22Rv1 (cell line): ENCODE data around the gene NME5.
"Not testable (repeated sequence)": the region's sequence is repeated elsewhere in the genome, so short reads cannot be mapped to it uniquely, and the experiment has no call there.

ENCODE experiments used
- H3K27ac ChIP-seq: fragments of 450-650 bp; 2 replicates; pipeline ENCODE4 v1.5.1; 2017
- CTCF ChIP-seq: fragments of 450-650 bp; IDR thresholded peaks from 2 replicates; pipeline ENCODE4 v1.5.1; 2017; ENCODE audit warnings: mild to moderate bottlenecking
- ZFX ChIP-seq: fragments of 450-650 bp; IDR thresholded peaks from 2 replicates; pipeline ENCODE4 v1.6.1; 2017; ENCODE audit warnings: antibody characterized with exemption, borderline replicate concordance

Gene NME5

GRCh38 chr5:138160706-138161105 lies 21.5 kb upstream of the NME5 start:
- H3K27ac ChIP-seq, result no peak overlapping the region
- no peak for TF ChIP-seq CTCF
- no peak for TF ChIP-seq ZFX

DNA sequence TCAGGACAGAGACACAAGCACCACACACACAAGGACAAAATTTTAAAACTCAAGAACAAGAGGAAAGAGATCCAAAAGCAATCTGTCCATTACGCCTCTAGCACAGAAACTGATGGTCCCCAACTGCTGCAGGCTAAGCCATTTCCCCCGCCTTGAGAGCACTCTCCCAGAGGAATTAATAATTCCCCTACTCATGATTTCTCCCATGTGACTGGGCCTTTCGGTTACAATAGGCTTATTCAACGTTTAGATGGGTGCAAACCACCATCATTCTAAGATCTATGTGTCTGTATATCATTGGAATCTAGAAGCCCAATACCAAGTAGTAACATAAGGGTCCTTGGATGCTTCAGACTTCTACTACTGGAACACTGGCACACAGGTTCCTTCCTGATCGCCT lies 20.4 kb upstream of the NME5 start:
- TF ChIP-seq ZFX (no peak), CTCF (no peak)

DNA sequence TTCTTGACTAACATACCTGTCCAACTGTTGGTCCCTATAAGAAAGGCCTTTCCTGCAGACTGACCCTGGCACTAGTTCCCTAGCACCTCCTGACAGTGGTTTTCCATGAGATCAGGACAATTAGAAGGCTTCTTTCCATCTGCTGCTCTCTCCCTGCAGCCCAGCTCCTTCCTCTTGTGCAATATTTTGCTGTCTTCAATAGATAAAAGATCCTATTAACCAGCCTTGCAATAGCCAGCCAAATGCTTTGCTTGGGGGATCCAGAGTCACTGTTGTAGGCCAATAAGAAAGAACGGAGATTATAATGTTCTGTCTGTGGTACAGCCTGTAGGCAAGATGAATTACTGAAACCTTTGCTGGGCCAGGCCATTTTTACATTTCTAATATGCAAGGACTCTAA lies 18.4 kb upstream of the NME5 start:
- TF ChIP-seq CTCF (no peak), ZFX (no peak)
- no peak overlapping the region for H3K27ac ChIP-seq

More for the DNA sequence above, 20.4 kb upstream of the NME5 start:
- no peak overlapping the region for H3K27ac ChIP-seq

DNA sequence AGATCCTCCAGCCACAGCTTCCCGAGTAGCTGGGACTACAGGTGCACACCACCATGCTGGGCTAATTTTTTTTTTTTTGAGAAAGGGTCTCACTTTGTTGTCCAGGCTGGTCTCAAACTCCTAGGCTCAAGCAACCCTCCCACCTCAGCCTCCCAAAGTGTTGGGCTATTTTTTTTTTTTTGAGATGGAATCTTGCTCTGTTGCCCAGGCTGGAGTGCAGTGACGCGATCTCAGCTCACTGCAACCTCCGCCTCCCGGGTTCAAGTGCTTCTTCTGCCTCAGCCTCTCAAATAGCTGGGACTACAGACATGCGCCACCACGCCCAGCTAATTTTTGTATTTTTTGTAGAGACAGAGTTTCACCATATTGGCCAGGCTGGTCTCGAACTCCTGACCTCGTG lies 16.7 kb upstream of the NME5 start:
- not testable (repeated sequence) for H3K27ac ChIP-seq

DNA sequence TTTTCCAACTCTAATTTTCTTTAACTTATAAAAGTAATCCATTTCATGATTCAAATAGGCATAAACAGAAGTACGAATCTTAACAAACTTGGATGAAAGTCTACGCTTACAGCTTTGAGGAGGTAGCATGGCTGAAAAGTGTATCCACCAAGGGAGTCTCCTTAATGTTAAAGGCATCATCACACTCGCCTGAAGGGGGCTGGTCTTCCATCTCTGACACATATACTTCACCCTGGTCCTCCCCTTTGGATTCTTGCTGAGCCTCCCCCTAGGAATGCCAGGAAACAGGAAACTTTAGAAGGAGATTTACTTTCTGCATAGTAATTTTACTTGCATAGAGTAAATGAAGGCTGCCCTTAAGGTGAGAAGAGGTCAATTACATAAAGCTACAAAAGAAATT lies 10.3 kb upstream of the NME5 start:
- no peak overlapping the region for H3K27ac ChIP-seq
- TF ChIP-seq CTCF (no peak), ZFX (no peak)

- TF ChIP-seq CTCF, result no peak
- no peak for TF ChIP-seq ZFX
Observed at GRCh38 chr5:138148811-138149210, 9.6 kb upstream of the NME5 start.

DNA sequence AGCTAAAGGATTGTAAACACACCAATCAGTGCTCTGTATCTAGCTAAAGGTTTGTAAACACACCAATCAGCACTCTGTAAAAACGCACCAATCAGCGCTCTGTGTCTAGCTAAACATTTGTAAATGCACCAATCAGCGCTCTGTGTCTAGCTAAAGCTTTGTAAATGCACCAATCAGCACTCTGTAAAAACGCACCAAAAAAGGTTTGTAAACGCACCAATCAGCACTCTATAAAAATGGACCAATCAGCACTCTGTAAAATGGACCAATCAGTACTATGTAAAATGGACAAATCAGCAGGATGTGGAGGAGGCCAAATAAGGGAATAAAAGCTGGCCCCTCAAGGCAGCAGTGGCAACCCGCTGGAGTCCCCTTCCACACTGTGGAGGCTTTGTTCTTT lies 4.3 kb upstream of the NME5 start:
- H3K27ac ChIP-seq, result not testable (repeated sequence)

More at GRCh38 chr5:138148811-138149210, 9.6 kb upstream of the NME5 start:
- no peak overlapping the region for H3K27ac ChIP-seq

GRCh38 chr5:138141734-138142133 lies 2.5 kb upstream of the NME5 start:
- H3K27ac ChIP-seq, result no peak overlapping the region

More at GRCh38 chr5:138141734-138142133, 2.5 kb upstream of the NME5 start:
- TF ChIP-seq ZFX (no peak), CTCF (no peak)
